SJCRH30 (cell line): ENCODE data around the gene PER1. TPM values are rescaled to one million over a fixed set of nuclear protein-coding genes. Genes with fewer than 3 reads are reported as not detected.

Experiments used
- DNase-seq, 2 experiments: peaks; one replicate each; pipeline ENCODE4 v3.0.0-alpha.2; 2015 to 2020
- H3K27ac ChIP-seq: fragments of 250-450 bp; sonication (Bioruptor Pico); 2 replicates; pipeline ENCODE4 v1.5.1; 2020; ENCODE audit warnings: mild to moderate bottlenecking, moderate library complexity
- H3K27me3 ChIP-seq: fragments of 250-450 bp; sonication (Bioruptor Pico); 2 replicates; pipeline ENCODE4 v1.5.1; 2020; ENCODE audit warnings: mild to moderate bottlenecking, moderate library complexity
- H3K36me3 ChIP-seq: fragments of 250-450 bp; sonication (Bioruptor Pico); 2 replicates; pipeline ENCODE4 v1.5.1; 2020; ENCODE audit warnings: mild to moderate bottlenecking, moderate library complexity
- H3K4me1 ChIP-seq: fragments of 250-450 bp; sonication (Bioruptor Pico); 2 replicates; pipeline ENCODE4 v1.5.1; 2020; ENCODE audit warnings: mild to moderate bottlenecking, moderate library complexity
- H3K4me3 ChIP-seq: fragments of 250-450 bp; sonication (Bioruptor Pico); 2 replicates; pipeline ENCODE4 v1.5.1; 2020; ENCODE audit warnings: mild to moderate bottlenecking, moderate library complexity
- H3K9me3 ChIP-seq: fragments of 250-450 bp; sonication (Bioruptor Pico); replicated peaks from 2 replicates; pipeline ENCODE4 v1.5.1; 2020; ENCODE audit warnings: mild to moderate bottlenecking, moderate library complexity
- total RNA-seq: library from RNA; depleted of rRNA; stranded (reverse); fragments of >200 nt; shearing (Covaris generic); gene quantifications from 2 replicates; pipeline ENCODE4 v1.2.3, GENCODE V29; 2014

The PER1 gene
- total RNA-seq, 1 experiment from 2014 or later, result 13.5 TPM

DNA sequence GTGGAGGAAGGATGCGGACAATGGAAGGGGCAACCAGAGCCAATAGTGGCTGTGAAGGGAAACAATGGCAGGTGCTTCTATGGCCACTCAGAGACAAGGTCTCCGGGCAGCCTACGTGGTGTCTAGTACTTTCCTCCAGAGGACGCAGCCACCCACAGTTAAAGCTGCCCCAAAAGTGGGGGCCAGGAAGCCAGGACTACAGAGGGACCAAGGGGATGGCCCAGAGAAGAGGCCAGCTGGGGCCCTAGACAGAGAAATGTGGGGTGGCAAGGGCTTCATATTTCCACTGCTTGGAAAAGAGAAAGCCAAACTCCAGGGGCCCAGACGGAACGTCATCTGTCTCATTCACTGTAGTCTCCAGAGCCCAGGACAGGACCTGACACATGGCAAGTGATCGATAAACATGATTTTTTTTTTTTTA, 837 bp upstream of the PER1 start:
- peaks cover 24% of the 10 kb centered on the region for H3K4me1 ChIP-seq
- peak overlapping the region; percentile 61; the same call in 1 of the 2 replicates for H3K27ac ChIP-seq
- no peak for DNase-seq
- H3K9me3 ChIP-seq, result no peaks in the 10 kb centered on the region
- H3K27me3 ChIP-seq, result no peaks in the 10 kb centered on the region
- no peak overlapping the region for H3K4me3 ChIP-seq
- no peaks in the 10 kb centered on the region for H3K36me3 ChIP-seq

DNA sequence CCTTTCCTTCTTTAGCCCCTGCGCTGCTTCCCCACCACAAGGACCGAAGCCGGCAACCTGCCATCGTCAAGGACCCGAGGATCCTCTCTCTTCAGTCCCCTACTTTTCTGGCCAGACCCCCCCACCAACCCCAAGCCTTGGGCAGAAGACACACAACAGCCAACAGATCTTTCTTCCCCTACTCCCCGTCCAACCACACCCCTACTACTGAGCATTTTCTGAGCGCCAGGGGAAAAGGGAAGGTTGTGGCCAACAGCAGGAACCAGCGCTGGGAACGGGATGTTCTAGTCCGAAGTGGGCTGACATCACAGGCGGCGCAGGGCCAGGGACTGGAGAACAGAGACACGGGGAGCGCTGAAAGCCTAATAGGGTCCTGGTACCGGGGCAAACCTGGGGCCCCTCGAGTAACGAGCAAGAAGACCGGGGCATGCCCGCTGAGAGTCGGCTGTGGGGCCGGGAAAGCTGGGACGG, 528 bp downstream of the PER1 start:
- Histone ChIP-seq H3K27ac (peak overlapping the region; percentile 79), H3K36me3 (no peaks in the 10 kb centered on the region), H3K9me3 (no peaks in the 10 kb centered on the region), H3K4me3 (peak overlapping the region; percentile 67), H3K27me3 (no peaks in the 10 kb centered on the region), H3K4me1 (peaks cover 24% of the 10 kb centered on the region)
- DNase-seq, result peak; percentile 22 to 32

DNA sequence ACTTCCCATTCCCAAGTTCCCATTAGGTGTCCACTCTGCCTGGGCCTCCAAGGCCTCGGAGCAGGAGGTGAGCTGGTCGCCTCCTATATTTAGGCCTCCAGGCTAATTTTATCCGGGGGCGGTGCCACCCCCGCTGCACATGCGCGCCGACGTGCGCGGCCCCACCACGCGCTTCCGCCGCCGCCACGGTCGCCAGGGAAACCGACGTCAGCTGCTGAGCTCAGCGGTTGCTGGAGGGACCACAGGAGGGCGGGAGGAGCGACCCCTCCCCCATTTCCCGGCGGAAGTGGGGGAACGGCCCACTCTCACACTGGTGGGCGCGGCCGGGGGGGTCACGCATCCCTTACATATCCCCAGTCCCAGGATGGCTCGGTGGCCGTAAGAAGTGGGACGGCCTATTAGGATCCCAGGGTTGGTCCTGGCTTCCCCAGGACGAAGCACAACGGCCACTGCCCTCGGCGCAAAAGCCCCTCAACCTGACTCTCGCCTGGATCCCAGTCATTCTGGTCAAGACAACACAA, 1.0 kb downstream of the PER1 start:
- Histone ChIP-seq H3K27ac (peak overlapping the region; percentile 79), H3K4me1 (peaks cover 24% of the 10 kb centered on the region), H3K36me3 (no peaks in the 10 kb centered on the region), H3K27me3 (no peaks in the 10 kb centered on the region), H3K9me3 (no peaks in the 10 kb centered on the region), H3K4me3 (peak overlapping the region; percentile 67)
- DNase-seq, result peak; percentile 82 to 83

DNA sequence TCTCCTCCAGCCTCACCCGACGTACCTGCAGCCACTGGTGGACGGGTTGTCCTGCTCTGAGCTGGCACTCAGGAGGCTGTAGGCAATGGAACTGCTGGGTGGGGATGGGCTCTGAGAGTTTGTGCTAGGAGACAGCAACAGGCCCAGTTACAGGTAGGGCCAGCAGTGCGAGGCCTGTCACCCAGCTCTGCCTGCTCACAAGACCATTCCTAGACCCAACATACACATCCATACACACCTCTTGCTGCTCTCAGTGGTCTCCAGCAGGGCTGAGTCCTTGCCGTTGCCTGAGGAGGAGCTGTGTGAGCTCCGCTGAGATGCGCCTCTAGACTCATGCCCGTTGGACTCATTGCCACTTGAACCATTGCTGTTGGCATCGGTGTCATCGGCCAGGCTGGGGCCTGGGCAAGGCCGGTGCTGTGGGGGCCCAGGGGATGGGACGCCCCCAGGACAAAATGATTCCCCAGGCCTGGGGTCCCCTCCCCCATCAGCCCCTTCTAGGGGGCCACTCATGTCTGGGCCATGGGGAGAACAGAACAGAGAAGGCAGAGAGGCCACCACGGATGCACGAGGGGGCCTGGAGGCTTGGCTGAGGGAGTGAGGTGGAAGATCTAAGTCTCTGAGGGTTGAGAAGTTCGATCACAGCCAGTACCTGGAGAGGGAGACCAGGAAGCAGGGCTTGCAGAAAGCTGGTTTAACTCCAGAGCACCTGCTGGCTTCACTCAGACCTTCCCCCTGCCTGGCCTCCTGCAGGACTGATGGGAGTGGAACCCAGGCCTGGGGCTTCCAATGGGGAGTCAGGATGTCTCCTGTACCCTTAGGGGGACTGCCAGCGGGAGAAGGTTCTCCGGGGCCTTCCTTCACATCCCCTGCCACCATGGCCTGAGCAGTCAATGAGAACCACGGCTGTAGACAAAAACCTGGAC, 1.7 kb downstream of the PER1 start:
- H3K36me3 ChIP-seq, result no peaks in the 10 kb centered on the region
- no peaks in the 10 kb centered on the region for H3K9me3 ChIP-seq
- H3K4me1 ChIP-seq, result peaks cover 24% of the 10 kb centered on the region
- H3K4me3 ChIP-seq, result peak overlapping the region; percentile 67
- peak; percentile 80 to 86 for DNase-seq
- H3K27me3 ChIP-seq, result no peaks in the 10 kb centered on the region
- H3K27ac ChIP-seq, result peak overlapping the region; percentile 79

DNA sequence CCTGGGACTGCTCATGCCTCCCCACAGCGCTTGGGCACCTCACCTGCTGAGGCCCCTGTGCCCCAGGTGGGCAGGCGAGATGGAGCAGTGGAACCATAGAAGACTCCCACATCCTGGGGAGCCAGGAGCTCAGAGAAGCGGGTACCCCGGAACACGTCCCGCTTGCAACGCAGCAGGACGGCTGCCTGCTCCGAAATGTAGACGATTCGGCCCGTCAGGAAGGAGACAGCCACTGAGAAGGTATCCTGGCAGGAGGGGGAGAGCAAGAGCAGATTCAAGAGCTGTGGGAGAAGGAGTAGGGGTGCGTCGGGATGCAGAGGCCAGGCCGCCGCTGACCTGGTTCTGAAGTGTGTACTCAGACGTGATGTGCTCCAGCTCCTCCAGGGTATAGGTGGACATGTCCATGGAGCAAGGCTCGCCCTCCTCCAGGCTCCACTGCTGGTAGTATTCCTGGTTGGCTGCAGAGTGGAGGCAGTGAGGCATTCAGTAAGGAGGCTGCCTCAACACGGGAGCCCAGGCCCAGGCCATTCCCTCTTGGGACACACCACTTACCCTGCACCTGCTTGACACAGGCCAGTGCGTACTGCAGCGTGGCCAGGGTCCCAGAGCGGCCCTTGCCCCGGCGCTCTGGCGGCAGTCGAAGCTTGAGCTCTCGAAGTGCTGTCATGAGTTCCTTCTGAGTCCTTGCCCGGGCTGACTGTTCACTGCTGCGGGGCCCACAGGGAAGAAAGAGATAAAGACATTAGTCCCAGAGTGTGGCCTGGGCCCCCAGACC, 2.6 kb downstream of the PER1 start:
- no peaks in the 10 kb centered on the region for H3K27me3 ChIP-seq
- no peak overlapping the region for H3K4me3 ChIP-seq
- H3K27ac ChIP-seq, result no peak overlapping the region
- H3K4me1 ChIP-seq, result peaks cover 19% of the 10 kb centered on the region
- DNase-seq, result no peak
- no peaks in the 10 kb centered on the region for H3K9me3 ChIP-seq
- H3K36me3 ChIP-seq, result no peaks in the 10 kb centered on the region

DNA sequence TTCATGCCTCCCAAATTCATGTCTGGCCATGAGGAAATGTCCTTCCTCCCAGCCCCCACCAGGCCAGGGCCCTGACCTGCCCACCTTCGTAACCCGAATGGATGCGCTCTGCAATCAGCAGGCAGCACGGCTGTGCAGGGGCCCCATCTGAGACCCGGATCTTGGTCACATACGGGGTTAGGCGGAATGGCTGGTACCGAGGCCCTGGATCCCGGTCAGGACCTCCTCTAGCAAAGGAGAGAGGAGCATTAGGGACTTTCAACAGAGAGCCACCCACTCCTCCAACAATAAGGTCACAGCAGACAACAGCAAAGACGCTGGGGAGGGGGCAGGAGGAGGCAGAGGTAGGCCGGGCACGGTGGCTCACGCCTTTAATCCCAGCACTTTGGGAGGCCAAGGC, 3.6 kb downstream of the PER1 start:
- Histone ChIP-seq H3K36me3 (no peaks in the 10 kb centered on the region), H3K9me3 (no peaks in the 10 kb centered on the region), H3K4me1 (peaks cover 17% of the 10 kb centered on the region), H3K27ac (no peak overlapping the region), H3K4me3 (no peak overlapping the region), H3K27me3 (no peaks in the 10 kb centered on the region)
- DNase-seq, result no peak

DNA sequence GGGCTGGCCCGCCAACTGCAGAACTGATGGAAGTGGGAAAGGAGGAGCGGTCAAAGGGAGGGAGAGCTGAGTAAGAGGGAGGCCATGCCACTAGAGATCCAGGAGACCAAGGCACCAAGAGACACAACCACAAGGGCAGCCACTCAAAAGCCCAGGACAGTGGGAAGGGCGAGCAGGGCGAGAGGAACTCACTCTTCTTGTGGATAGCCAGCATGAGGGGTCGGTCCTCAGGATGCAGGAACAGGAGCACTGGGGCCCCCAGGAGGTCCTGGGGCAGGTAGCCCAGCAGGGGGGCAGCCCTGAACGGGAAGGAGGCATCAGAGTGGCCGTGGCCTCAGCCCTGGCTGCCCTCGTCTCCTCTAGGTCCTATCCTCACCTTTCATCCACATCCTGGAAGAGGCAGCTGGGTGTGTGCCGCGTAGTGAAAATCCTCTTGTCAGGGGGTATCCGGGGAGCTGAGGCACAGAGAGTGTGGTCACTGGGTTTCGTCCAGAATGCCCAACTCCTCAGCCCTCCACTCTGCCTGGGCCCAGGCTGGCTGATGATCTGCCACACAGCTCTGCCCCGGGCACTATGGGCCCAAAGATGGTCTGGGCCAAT, 4.3 kb downstream of the PER1 start:
- Histone ChIP-seq H3K27ac (no peak overlapping the region), H3K36me3 (no peaks in the 10 kb centered on the region)
- DNase-seq, result no peak

DNA sequence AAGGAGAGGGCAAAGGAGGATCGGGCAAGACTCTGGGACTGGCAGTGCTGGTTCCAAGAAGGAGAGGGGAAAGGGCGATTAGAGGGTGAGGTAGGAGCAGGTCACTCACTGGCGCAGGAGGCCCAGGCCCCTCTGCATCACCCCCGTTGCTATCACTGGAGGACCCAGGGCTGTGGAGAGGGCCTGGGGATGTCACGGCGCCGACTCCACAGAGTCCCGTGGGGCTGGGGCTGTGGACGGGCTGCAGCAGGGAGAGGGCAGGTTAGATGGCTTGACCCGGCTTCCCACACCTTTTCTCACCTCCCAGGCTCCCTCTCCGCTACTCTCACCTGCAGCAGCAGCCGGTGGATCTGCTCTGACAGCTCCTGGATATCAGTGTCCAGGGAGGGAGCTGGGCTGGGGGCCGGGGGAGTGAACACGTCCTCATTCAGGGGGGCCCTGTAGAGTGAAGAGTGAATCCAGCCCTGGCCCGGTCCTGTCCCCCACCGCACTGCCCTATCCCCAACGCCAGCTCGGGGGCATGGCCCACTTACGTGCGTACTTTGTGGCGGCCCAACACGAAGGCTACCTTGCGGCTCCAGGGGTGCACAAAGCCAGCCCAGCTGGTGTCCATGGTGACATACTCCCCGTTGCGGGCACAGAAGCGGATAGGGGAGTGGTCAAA, 4.9 kb downstream of the PER1 start:
- Histone ChIP-seq H3K27me3 (no peaks in the 10 kb centered on the region), H3K9me3 (no peaks in the 10 kb centered on the region), H3K4me3 (no peak overlapping the region), H3K27ac (no peak overlapping the region), H3K36me3 (no peaks in the 10 kb centered on the region; the same call in 1 of the 2 replicates), H3K4me1 (peaks cover 7% of the 10 kb centered on the region)
- no peak for DNase-seq

More for the DNA sequence above, 4.3 kb downstream of the PER1 start:
- H3K4me3 ChIP-seq, result no peak overlapping the region
- peaks cover 12% of the 10 kb centered on the region for H3K4me1 ChIP-seq
- H3K27me3 ChIP-seq, result no peaks in the 10 kb centered on the region
- no peaks in the 10 kb centered on the region for H3K9me3 ChIP-seq

DNA sequence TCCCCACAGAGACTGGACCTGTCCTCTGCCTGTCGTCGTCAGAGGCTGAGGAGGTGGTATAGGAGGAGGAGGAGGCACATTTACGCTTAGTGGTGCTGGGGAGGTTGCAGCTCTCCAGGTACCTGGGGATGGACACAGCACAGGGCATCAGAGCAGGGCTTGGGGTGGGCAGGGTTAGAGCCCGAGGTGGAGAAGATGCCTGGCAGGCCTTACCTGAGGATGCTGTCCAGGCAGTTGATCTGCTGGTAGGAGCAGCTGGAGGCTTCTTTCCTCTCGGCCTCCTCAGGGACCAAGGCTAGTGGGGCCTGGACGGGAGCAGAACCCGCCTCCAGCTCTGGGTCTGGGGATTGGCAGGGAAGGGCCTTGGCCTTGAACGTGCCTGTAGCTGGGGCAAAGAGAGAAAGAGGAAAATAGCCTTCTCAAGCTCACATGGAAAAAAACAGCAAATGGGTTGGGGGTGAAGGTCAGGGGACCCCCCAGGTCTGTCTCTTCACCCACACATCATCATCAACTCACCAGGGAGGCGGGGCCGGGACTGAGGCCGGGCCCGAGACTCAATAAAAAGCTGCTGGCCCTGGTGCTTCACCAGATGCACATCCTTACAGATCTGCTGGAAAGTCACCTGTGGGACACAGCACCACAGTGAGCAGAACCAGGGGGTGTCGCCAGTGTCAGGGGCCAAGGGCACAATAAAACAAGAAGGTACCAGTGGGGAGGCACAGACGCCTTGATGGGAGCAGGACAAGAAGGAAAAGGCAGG, 5.6 kb downstream of the PER1 start:
- no peaks in the 10 kb centered on the region for H3K27me3 ChIP-seq
- no peaks in the 10 kb centered on the region; the same call in 1 of the 2 replicates for H3K36me3 ChIP-seq
- no peak overlapping the region for H3K4me3 ChIP-seq
- H3K27ac ChIP-seq, result no peak overlapping the region
- no peak for DNase-seq
- H3K9me3 ChIP-seq, result no peaks in the 10 kb centered on the region
- H3K4me1 ChIP-seq, result peaks cover 7% of the 10 kb centered on the region

DNA sequence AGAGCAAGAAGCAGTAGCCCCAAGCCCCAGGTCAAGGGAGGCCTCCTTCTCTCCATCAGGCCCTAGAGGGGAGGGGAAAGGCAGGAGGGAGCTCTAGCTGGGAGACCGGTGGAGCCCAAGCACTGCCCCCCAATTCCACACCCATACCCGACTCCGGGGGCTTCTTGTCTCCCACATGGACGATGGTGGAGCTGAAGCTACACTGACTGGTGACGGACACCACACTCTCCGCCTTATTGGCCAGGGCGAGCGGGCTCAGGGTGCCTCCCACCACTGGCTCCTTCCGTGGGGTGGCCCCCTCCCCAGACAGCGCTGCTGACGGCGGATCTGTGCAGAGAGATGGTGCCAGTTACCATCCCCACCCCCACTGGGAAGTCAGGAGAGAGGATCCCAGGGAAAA, 6.4 kb downstream of the PER1 start:
- Histone ChIP-seq H3K27me3 (no peaks in the 10 kb centered on the region), H3K4me3 (no peak overlapping the region), H3K36me3 (no peaks in the 10 kb centered on the region; the same call in 1 of the 2 replicates), H3K4me1 (peaks cover 6% of the 10 kb centered on the region), H3K27ac (no peak overlapping the region), H3K9me3 (no peaks in the 10 kb centered on the region)
- DNase-seq, result no peak

DNA sequence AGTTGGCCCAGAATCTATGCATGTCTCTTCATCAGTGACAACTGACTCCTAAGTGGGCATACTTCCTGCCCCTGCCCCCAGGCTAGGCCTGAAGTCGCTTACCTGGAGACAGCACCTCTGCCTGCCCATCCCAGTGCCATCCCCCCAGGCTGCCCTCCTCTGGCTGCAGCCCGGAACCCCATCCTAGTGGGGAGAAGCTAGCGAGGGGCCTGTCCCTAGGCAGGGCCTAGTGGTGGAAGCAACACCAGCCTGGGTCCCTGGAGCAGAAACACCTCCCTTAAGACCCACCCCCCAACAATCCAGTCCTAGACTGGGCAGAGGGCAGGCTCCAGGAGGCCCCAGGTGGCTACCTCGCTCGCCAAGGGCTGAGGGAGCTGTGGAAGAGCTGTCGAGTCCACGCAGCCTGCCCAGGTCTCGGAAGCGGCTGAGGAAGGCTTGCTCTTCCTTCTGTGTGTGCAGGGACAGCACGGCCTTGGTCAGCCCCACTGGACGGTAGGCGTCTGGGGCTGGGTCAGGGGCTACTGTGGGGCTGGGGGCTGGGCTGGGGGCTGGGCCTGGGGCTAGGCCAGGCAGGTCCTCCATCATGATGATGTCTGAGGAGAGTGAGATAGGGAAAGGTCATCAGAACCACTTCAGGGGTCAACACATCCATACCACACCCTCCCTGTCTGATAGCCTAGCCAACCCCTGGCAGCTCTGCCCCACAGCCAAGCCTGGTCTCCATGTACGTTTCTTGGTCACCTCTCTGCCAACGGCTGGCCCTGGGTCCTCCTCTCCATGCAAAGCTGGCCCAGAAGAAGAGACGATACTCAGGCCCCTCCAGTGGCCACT, 7.6 kb downstream of the PER1 start:
- Histone ChIP-seq H3K9me3 (no peaks in the 10 kb centered on the region), H3K27ac (no peak overlapping the region), H3K4me1 (peaks cover 1% of the 10 kb centered on the region; the same call in 1 of the 2 replicates), H3K27me3 (no peaks in the 10 kb centered on the region), H3K4me3 (no peak overlapping the region), H3K36me3 (no peaks in the 10 kb centered on the region; the same call in 1 of the 2 replicates)
- DNase-seq, result no peak

DNA sequence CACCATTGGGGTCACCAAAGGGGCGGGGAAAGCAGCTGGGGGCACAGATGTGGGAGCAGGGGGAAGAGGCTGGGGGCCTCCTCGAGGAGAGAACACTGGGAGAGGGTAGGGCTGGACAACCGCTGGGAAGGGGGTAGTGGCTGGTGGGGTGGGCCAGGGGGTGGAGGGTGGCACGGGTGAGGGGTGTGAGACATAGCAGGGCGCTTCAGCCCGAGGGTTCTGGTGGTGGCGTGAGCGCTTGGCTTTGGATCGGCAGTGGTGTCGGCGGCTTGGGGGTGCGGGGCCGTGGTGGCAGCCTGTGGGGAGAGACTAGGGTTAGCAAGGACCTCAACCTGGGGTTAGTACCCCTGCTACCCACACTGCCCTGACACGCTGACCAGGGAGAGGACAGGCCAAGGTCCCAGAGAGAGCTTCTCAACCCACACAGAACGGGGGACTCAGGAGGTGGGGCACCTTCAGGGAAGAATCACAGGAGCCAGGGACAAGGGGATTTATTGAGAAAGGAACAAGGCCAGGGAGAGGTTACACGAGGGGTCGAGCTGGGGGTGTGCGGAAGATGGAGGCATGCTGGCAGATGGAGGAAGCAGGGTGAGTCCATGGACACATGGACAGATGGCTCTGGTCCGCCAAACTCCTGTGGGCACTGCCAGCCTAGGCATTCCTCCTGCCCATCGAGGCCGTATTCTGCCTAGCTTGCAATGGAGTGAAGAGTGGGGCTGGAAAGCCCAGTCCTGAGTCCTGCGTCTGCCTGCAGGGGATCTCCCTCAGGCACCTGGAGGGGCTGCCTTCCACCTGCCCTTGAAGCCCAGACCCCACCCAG, 8.4 kb downstream of the PER1 start:
- Histone ChIP-seq H3K4me1 (peaks cover 3% of the 10 kb centered on the region; the same call in 1 of the 2 replicates), H3K9me3 (no peaks in the 10 kb centered on the region), H3K36me3 (no peaks in the 10 kb centered on the region; the same call in 1 of the 2 replicates), H3K27me3 (no peaks in the 10 kb centered on the region), H3K27ac (no peak overlapping the region), H3K4me3 (no peak overlapping the region)
- DNase-seq, result no peak
